ENCODE data around the gene CCDC150. TPM values are rescaled to one million over a fixed set of nuclear protein-coding genes. Genes with fewer than 3 reads are reported as not detected.
A peak's percentile ranks its signal among the peaks of the same experiment; 100 is the strongest.
"Not testable (repeated sequence)": the region's sequence is repeated elsewhere in the genome, so short reads cannot be mapped to it uniquely, and the experiment has no call there.

The CCDC150 gene
- 3.9 TPM for total RNA-seq

GRCh38 chr2:196639180-196640030 lies at the start of gene CCDC150:
TSS of gene CCDC150 (plus strand) at chr2:196639715. CDS start at chr2:196639767, 52 bp downstream.
- DNase-seq = peak; percentile 92

GRCh38 chr2:196590286-196590685 lies 49.2 kb upstream of the CCDC150 start:
- DNase-seq = no peak

- DNase-seq = no peak
Measured at GRCh38 chr2:196591004-196591403, 48.5 kb upstream of the CCDC150 start.

GRCh38 chr2:196591621-196592022 lies 47.9 kb upstream of the CCDC150 start:
- DNase-seq = no peak

GRCh38 chr2:196592331-196592910 lies 47.1 kb upstream of the CCDC150 start:
- DNase-seq = peak; percentile 55

GRCh38 chr2:196592911-196593881 lies 46.3 kb upstream of the CCDC150 start, which contains the start of gene HECW2:
TSS of gene HECW2 (minus strand) at chr2:196593554.
- peak; percentile 67 for DNase-seq

- DNase-seq = peak; percentile 59
Measured at GRCh38 chr2:196594158-196594557, 45.4 kb upstream of the CCDC150 start.

- no peak for DNase-seq
Measured at GRCh38 chr2:196597531-196597930, 42.0 kb upstream of the CCDC150 start.

- no peak for DNase-seq
Measured at GRCh38 chr2:196598412-196598811, 41.1 kb upstream of the CCDC150 start.

- no peak for DNase-seq
Measured at GRCh38 chr2:196598846-196599245, 40.7 kb upstream of the CCDC150 start.

GRCh38 chr2:196601430-196602306 lies 37.8 kb upstream of the CCDC150 start:
- no peak for DNase-seq

GRCh38 chr2:196604196-196604595 lies 35.3 kb upstream of the CCDC150 start:
- DNase-seq = no peak

- no peak for DNase-seq
Measured at GRCh38 chr2:196606516-196606915, 33.0 kb upstream of the CCDC150 start.

GRCh38 chr2:196607073-196607472 lies 32.4 kb upstream of the CCDC150 start:
- no peak for DNase-seq

GRCh38 chr2:196607896-196608295 lies 31.6 kb upstream of the CCDC150 start:
- DNase-seq = not testable (repeated sequence)

- DNase-seq = no peak
Measured at GRCh38 chr2:196609806-196610205, 29.7 kb upstream of the CCDC150 start.

GRCh38 chr2:196610796-196611195 lies 28.7 kb upstream of the CCDC150 start:
- no peak for DNase-seq

- no peak for DNase-seq
Measured at GRCh38 chr2:196613302-196613701, 26.2 kb upstream of the CCDC150 start.

- no peak for DNase-seq
Measured at GRCh38 chr2:196617430-196617829, 22.1 kb upstream of the CCDC150 start.

GRCh38 chr2:196618661-196619060 lies 20.9 kb upstream of the CCDC150 start:
- no peak for DNase-seq

GRCh38 chr2:196630531-196630930 lies 9.0 kb upstream of the CCDC150 start:
- DNase-seq = no peak

GRCh38 chr2:196635156-196635555 lies 4.4 kb upstream of the CCDC150 start:
- no peak for DNase-seq
